Tibial nerve (tissue), 4 donors: ENCODE measurements around the gene NHERF1. TPM values are rescaled to one million over a fixed set of nuclear protein-coding genes. Genes with fewer than 3 reads are reported as not detected.

Source experiments
- DNase-seq, 2 donors: peaks; one replicate each; pipeline ENCODE4 v3.0.0-alpha.2; 2019; ENCODE audit warnings: low spot score in 2 of 2
- H3K27ac ChIP-seq, 4 donors: fragments of 200-600 bp; sonication (generic) in 3 of 4; one replicate each; pipeline ENCODE4 v1.5.1; 2017 to 2019; ENCODE audit warnings: mild to moderate bottlenecking in 1 of 4
- H3K27me3 ChIP-seq, 2 donors: fragments of 200-600 bp; sonication (generic) in 1 of 2; one replicate each; pipeline versions ENCODE4 v1.5.1 to v1.6.0; 2017 to 2019
- H3K36me3 ChIP-seq, 3 donors: fragments of 200-600 bp; sonication (generic); one replicate each; pipeline ENCODE4 v1.5.1; 2018 to 2019
- H3K4me1 ChIP-seq, 4 donors: fragments of 200-600 bp; sonication (generic) in 3 of 4; one replicate each; pipeline ENCODE4 v1.5.1; 2017 to 2019
- H3K4me3 ChIP-seq, 4 donors: fragments of 200-600 bp; sonication (generic) in 3 of 4; one replicate each; pipeline ENCODE4 v1.5.1; 2017 to 2019; ENCODE audit warnings: mild to moderate bottlenecking in 1 of 4, moderate library complexity in 1 of 4
- H3K9me3 ChIP-seq, 4 donors: fragments of 200-600 bp; sonication (generic) in 3 of 4; one replicate each; pipeline ENCODE4 v1.5.1; 2017 to 2019
- EP300 ChIP-seq, 2 donors: sonication (generic); formaldehyde crosslinking; IDR thresholded peaks; one replicate each; pipeline ENCODE4 v1.6.1; 2017; ENCODE audit warnings: antibody characterized with exemption in 2 of 2, mild to moderate bottlenecking in 1 of 2
- POLR2A ChIP-seq, 2 donors: fragments of 450-650 bp; IDR thresholded peaks; one replicate each; pipeline ENCODE4 v1.6.1; 2017; ENCODE audit warnings: antibody characterized with exemption in 2 of 2, mild to moderate bottlenecking in 2 of 2, moderate library complexity in 2 of 2
- WGBS, 2 donors: methylation state at CpG; one replicate each; pipeline ENCODE4 v1.1.5; 2018; 5-methylcytosine and 5-hydroxymethylcytosine counted together
- total RNA-seq, 4 donors: library from RNA; depleted of rRNA; stranded (reverse); fragments of >200 nt; gene quantifications; one replicate each; pipeline ENCODE4 v1.1.0, GENCODE V29; 2016
- TF ChIP-seq, protein P1 (sequence below), 5 experiments: fragments of 200-600 bp in 3 of 5; fragments of 450-650 bp in 2 of 5; sonication (generic) in 3 of 5; IDR thresholded peaks; one replicate each; pipeline ENCODE4 v1.5.1; 2016 to 2019; ENCODE audit warnings: antibody characterized with exemption in 5 of 5, mild to moderate bottlenecking in 3 of 5, moderate library complexity in 2 of 5

Gene NHERF1
- total RNA-seq, 4 donors from 2014 or later: 42.2 to 55.2 (median 53.0) TPM

GRCh38 chr17:74760404-74761105 is 12.1 kb downstream of the NHERF1 start:
- Histone ChIP-seq H3K36me3 (no peaks in the 10 kb centered on the region), H3K4me3 (no peak overlapping the region), H3K4me1 (peaks cover 5 to 91% (median 76%) of the 10 kb centered on the region in 4 donors), H3K27me3 (no peaks in the 10 kb centered on the region), H3K9me3 (no peaks in the 10 kb centered on the region), H3K27ac (peak overlapping the region; percentile 8 to 91 (median 82))
- no peak for DNase-seq
- TF ChIP-seq EP300 (IDR thresholded peaks at IDR 0.05) (no peak), POLR2A (IDR thresholded peaks at IDR 0.05) (no peak)
- TF ChIP-seq, protein P1, sequence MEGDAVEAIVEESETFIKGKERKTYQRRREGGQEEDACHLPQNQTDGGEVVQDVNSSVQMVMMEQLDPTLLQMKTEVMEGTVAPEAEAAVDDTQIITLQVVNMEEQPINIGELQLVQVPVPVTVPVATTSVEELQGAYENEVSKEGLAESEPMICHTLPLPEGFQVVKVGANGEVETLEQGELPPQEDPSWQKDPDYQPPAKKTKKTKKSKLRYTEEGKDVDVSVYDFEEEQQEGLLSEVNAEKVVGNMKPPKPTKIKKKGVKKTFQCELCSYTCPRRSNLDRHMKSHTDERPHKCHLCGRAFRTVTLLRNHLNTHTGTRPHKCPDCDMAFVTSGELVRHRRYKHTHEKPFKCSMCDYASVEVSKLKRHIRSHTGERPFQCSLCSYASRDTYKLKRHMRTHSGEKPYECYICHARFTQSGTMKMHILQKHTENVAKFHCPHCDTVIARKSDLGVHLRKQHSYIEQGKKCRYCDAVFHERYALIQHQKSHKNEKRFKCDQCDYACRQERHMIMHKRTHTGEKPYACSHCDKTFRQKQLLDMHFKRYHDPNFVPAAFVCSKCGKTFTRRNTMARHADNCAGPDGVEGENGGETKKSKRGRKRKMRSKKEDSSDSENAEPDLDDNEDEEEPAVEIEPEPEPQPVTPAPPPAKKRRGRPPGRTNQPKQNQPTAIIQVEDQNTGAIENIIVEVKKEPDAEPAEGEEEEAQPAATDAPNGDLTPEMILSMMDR (IDR thresholded peaks at IDR 0.05): no peak
- 44 to 55% methylated on average over 6 to 7 of the region's 7 CpGs for WGBS, 2 donors

DNA sequence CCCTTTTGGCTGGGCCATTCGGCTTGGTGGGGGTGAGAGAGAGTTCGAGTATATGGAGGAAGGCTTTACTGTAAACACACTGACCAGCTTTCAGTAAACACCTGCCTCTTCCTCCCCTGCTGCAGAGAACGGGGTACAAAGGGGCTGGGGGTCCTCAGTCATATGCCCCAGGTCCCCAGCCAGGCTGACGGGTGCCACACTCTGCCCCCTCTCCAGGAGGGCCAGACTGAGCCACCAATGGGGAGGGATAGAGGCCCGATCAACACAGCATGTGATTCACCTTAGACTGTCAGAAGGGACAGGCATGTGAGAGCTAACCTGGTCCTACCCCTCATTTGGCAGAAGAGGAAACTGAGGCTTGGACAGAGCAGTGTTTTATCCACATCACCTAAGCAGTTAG is 13.0 kb downstream of the NHERF1 start:
- Histone ChIP-seq H3K27ac (peak overlapping the region in 3 of 4 donors; percentile 78 to 91 (median 85)), H3K36me3 (no peaks in the 10 kb centered on the region), H3K9me3 (no peaks in the 10 kb centered on the region), H3K4me3 (no peak overlapping the region), H3K4me1 (peaks cover 5 to 85% (median 75%) of the 10 kb centered on the region in 4 donors), H3K27me3 (no peaks in the 10 kb centered on the region)
- 23 to 56% methylated on average over 3 to 5 of the region's 5 CpGs for WGBS, 2 donors
- TF ChIP-seq EP300 (IDR thresholded peaks at IDR 0.05): no peak
- TF ChIP-seq, protein P1 (IDR thresholded peaks at IDR 0.05): no peak
- no peak for TF ChIP-seq POLR2A (IDR thresholded peaks at IDR 0.05)
- no peak for DNase-seq

GRCh38 chr17:74761931-74762330 is 13.5 kb downstream of the NHERF1 start:
- DNase-seq: no peak
- Histone ChIP-seq H3K9me3 (no peaks in the 10 kb centered on the region), H3K27me3 (no peaks in the 10 kb centered on the region), H3K4me3 (no peak overlapping the region), H3K36me3 (no peaks in the 10 kb centered on the region), H3K4me1 (peaks cover 5 to 85% (median 73%) of the 10 kb centered on the region in 4 donors), H3K27ac (peak overlapping the region in 2 of 4 donors; percentile 85 to 91)
- no peak for TF ChIP-seq EP300 (IDR thresholded peaks at IDR 0.05)
- no peak for TF ChIP-seq POLR2A (IDR thresholded peaks at IDR 0.05)
- TF ChIP-seq, protein P1 (IDR thresholded peaks at IDR 0.05): no peak
- WGBS, 2 donors: 82 to 90% methylated on average over 9 to 11 of the region's 11 CpGs

DNA sequence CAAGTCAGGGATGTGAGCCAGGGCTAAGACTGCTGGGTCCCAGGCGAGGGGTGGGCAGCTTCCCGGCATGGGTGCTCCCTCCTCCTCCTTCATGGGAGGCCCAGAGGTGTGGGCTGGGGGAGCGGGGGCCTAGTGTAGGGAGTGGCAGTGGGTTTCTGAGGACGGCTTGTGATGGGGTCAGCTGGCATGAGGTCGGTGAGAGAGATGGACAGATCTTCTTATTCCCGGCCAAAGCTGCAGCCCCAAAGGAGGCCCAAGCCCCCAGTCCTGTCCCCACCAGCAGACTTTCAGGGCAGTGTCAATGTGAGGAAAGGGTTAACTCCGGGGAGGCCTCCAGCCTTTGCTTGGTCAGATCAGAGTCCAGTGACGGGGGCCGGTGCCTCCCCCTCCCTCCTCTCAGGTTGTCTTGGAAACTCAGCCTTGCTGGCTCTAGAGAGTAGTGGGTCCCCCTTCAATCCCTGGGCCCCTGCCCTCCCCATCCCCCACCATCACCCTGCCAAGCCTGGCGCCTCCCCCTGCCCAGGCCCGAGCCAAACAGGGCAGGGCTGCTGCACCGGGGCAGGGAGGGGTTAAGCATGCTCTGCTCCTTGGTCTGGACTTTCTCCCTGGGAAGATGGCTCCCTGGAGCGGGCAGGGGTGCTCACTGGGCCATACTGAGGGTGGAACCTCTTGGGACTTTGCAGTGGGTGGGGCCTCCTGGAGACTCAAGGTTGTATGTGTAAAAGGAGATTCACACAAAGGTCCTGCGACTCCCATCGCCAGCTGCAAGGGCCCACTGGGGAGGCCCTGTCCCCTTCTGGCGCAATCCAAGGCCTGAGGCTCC is 15.3 kb downstream of the NHERF1 start:
- DNase-seq: no peak
- 33 to 38% methylated on average over 13 to 15 of the region's 16 CpGs for WGBS, 2 donors
- H3K27me3 ChIP-seq: no peaks in the 10 kb centered on the region
- peaks cover 0 to 6% (median 0%) of the 10 kb centered on the region in 3 donors for H3K36me3 ChIP-seq
- H3K9me3 ChIP-seq: no peaks in the 10 kb centered on the region
- H3K4me1 ChIP-seq: peaks cover 5 to 85% (median 66%) of the 10 kb centered on the region in 4 donors
- H3K27ac ChIP-seq: peak overlapping the region in 3 of 4 donors; percentile 72 to 91 (median 85)
- TF ChIP-seq POLR2A (IDR thresholded peaks at IDR 0.05): no peak
- TF ChIP-seq, protein P1 (IDR thresholded peaks at IDR 0.05): no peak
- no peak overlapping the region for H3K4me3 ChIP-seq
